KOPT-K1 (cell line): ENCODE measurements around the gene NTN1.
"Not testable (repeated sequence)": the region's sequence is repeated elsewhere in the genome, so short reads cannot be mapped to it uniquely, and the experiment has no call there.

Experiments used
- H3K27ac ChIP-seq: fragments of 200-600 bp; sonication (generic); 2 replicates; pipeline ENCODE4 v1.5.1; 2016; ENCODE audit warnings: antibody characterized with exemption, mild to moderate bottlenecking, low read depth, low read length; ENCODE audit not compliant: poor library complexity, severe bottlenecking
- H3K36me3 ChIP-seq: fragments of 200-600 bp; sonication (generic); 2 replicates; pipeline ENCODE4 v1.5.1; 2017; ENCODE audit warnings: antibody characterized with exemption, mild to moderate bottlenecking, low read length, moderate library complexity; ENCODE audit not compliant: insufficient read depth
- H3K9me3 ChIP-seq: fragments of 200-600 bp; sonication (generic); 2 replicates; pipeline ENCODE4 v1.5.1; 2017; ENCODE audit warnings: antibody characterized with exemption, low read length, mild to moderate bottlenecking; ENCODE audit not compliant: insufficient read depth, poor library complexity, severe bottlenecking

The NTN1 gene

DNA sequence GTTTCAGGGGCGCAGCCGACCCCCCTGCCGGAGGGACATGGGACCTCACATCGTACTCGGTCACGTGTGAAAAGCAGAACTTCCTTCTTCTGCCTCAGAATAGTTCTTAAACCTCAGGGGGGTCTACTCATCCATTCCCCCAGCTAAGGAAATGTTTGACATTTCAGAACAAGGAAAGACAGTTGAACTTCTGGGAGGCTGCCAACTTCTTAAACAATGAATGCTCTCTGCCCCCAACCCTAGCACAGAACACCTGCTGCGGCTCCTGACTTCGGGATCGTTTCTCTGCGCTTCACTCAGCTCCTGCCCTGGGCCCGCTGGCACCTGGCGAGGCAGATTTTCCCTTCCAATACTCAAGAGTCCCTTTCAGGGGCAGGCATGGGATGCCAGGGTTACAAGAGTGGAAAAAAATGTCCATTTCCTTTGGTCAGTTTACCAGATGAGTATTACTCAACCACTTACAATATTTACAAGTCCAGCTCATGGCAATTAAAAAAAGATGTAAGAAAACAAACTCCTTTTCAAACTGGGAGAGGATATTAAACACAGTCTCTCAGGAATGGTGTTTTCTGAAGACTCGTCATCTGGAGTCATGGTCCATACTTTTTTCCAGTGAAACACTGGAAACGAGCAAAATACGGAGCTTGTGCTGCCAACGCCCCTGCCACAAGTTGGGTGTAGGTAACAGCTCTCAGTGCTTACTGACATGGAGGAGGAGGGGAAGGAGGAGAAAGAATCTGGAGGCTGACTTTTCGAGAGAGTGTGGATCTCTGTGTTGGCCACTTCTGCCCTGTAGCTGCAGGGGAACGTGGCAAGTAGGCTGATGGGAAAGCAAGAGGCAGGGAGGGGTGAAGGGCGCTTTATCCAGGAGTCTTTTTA is 235.7 kb downstream of the NTN1 start:
- Histone ChIP-seq H3K36me3 (no peaks in the 10 kb centered on the region), H3K9me3 (no peaks in the 10 kb centered on the region), H3K27ac (no peak overlapping the region)

GRCh38 chr17:9257630-9257965 is 236.3 kb downstream of the NTN1 start:
- not testable (repeated sequence) for H3K27ac ChIP-seq, H3K9me3 ChIP-seq, H3K36me3 ChIP-seq

DNA sequence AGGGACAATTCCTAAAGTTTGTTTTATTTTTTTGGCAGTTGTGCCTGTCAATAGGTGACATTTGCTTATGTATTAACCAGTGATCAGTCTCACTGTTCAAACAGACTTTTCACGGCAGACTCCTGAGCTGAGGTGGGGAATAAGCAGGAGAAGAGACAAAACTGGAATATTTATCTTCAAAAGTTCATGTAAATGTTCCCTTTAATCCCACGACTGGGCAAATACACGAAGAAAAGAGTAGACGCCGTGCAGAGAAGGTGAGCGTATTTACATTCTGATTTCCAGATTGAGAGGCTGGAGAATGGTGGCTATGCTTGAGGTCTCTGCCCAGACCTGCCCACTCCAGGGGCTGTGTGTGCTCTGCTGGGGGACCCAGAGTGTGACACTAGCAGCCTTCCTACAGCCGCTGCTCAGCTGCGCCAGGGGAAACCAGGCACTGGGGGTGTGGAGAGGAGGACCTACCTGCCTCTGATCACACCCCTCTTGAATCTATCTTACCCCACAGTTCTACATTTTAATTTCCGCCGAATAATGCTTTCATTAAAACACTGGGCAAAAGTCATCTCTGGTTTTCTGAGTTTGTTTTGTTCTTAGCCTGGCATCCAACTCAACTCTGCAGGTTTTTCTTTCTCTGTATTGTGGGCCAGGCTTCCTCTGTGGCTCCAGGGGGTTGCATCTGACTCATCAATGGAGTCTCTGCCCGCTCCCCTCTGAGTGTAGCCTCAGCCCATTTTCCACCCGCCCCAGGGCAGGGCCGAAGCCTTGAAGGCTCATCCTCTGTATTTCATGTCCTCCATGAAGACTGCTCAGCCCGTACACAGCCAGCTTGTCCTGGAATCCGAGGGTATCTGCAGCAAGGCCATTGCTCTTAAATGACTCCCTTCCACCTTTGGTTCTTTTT is 237.1 kb downstream of the NTN1 start:
- H3K27ac ChIP-seq: no peak overlapping the region
- no peaks in the 10 kb centered on the region for H3K9me3 ChIP-seq

GRCh38 chr17:9259419-9259818 is 238.1 kb downstream of the NTN1 start:
- Histone ChIP-seq H3K36me3 (no peaks in the 10 kb centered on the region), H3K9me3 (no peaks in the 10 kb centered on the region), H3K27ac (no peak overlapping the region)

More for the DNA sequence above, 237.1 kb downstream of the NTN1 start:
- no peaks in the 10 kb centered on the region for H3K36me3 ChIP-seq

DNA sequence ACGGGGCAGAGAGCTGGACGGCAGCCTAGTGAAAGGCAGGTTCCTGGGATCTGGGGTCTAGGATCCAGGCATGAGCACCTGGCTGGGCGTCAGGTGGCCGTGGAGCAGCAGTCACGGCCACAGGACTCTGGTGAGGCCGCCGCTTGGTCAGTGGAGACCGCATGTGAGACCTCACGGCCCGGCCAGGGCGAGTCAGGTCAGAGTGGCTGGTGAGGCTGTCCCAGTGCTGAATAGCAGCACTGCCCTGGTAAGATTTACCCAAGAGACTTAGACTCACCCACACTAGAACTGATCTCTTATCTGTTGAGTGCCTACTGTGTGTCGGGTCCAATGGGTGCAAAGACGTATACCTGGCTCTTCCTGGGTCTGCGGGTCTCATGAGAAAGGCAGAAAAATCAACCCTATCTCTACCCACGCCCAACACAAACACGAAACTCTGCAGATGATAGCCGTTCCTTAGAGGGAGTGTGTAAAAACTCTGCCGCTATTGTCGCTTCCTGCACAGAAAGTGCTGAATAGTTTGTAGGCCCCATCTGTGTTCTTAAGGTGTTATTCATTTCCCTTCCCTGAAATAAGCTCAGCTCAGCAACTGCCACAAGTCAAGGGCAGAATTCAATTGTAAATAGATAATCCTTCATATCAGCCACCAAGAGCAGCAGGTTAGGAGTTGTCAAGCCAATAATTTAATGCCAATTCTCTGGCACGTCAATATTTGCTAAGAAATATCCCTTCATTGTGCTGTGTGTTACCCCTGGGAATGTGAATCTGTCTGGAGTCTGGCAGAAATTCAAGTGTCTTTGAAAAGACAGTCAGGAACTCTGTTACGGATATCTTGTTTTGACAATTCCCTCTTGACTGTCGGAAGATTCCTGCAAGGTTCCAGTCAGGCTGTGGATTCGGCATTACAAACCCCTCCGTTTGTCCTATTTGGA is 240.0 kb downstream of the NTN1 start:
- Histone ChIP-seq H3K9me3 (no peaks in the 10 kb centered on the region), H3K27ac (no peak overlapping the region)

GRCh38 chr17:9266031-9266680 is 244.8 kb downstream of the NTN1 start:
- H3K9me3 ChIP-seq: no peaks in the 10 kb centered on the region
- H3K27ac ChIP-seq: no peak overlapping the region
- H3K36me3 ChIP-seq: no peaks in the 10 kb centered on the region

More for the DNA sequence above, 240.0 kb downstream of the NTN1 start:
- H3K36me3 ChIP-seq: no peaks in the 10 kb centered on the region

GRCh38 chr17:9266697-9267117 is 245.4 kb downstream of the NTN1 start:
- Histone ChIP-seq H3K9me3 (no peaks in the 10 kb centered on the region), H3K36me3 (no peaks in the 10 kb centered on the region), H3K27ac (no peak overlapping the region)

- no peaks in the 10 kb centered on the region for H3K9me3 ChIP-seq
- no peak overlapping the region for H3K27ac ChIP-seq
- no peaks in the 10 kb centered on the region for H3K36me3 ChIP-seq
Measured at GRCh38 chr17:9268546-9268945, 247.2 kb downstream of the NTN1 start.

DNA sequence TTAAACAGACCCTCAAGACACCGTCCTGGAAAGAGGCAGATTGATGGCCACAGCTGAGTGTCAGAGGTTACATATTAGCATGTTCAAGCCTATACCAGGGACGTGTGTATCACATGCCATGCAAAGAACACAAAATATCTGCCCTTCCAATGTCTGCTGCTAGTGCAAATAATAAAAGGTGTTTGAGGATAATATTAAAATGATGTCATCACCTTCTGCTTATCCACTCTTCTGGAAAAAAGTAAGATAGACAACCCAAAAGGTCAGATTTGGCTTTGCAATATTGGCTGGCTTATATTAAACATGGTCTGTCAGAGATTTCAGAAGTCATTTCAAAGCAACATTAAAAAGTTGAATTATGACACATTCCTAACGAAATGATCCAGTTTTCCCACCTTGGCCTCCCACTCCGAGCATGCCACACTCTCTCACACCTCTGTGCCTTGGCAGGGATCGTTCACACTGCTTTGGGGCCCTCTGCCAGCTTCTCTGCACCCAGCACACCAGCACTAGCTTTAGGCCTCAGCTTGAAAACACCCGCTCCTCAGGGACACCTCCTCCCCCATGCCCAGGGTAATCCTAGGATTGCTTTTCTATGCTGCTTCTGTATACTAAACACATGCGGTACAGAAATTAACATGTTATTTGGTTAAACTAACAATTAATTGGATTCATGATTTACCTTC is 248.2 kb downstream of the NTN1 start:
- Histone ChIP-seq H3K9me3 (no peaks in the 10 kb centered on the region), H3K36me3 (no peaks in the 10 kb centered on the region)

GRCh38 chr17:9270921-9271320 is 249.6 kb downstream of the NTN1 start:
- H3K36me3 ChIP-seq: no peaks in the 10 kb centered on the region
- no peak overlapping the region for H3K27ac ChIP-seq
- H3K9me3 ChIP-seq: no peaks in the 10 kb centered on the region

More for the DNA sequence above, 248.2 kb downstream of the NTN1 start:
- no peak overlapping the region for H3K27ac ChIP-seq

DNA sequence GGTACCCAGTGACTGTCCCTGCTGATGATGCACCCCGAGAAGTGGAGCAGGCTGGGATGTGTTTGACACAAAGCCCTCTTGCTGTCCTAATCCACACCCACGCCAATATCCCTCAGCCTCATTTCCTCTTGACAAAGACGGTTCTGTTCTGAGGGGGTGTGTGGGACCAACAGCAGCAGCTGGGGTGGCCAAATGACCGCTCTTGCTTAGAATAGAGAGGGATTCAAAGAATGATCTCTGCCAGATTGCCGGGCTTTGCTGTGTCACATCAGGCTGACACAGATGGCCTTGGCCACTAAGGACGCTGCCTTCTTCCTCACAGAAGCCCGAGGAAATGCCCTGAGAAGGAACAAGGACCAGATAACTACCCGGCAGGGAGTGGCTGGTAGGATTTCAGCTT is 250.7 kb downstream of the NTN1 start:
- no peaks in the 10 kb centered on the region for H3K36me3 ChIP-seq
- H3K9me3 ChIP-seq: no peaks in the 10 kb centered on the region
- H3K27ac ChIP-seq: no peak overlapping the region

GRCh38 chr17:9272501-9273200 is 251.3 kb downstream of the NTN1 start:
- Histone ChIP-seq H3K9me3 (no peaks in the 10 kb centered on the region), H3K27ac (no peak overlapping the region), H3K36me3 (no peaks in the 10 kb centered on the region)
